T-helper 1 cell (primary cell): ENCODE measurements around the gene CTDSPL2.
"Not testable (repeated sequence)": the region's sequence is repeated elsewhere in the genome, so short reads cannot be mapped to it uniquely, and the experiment has no call there.

Experiments
- DNase-seq, 5 donors: peaks; one replicate each; pipeline ENCODE4 v3.0.0-alpha.2; 2012 to 2020

Gene CTDSPL2

GRCh38 chr15:44541282-44541958 lies 114.0 kb downstream of the CTDSPL2 start:
- DNase-seq = no peak

- DNase-seq = no peak
Measured at GRCh38 chr15:44542596-44542995, 115.2 kb downstream of the CTDSPL2 start.

GRCh38 chr15:44544745-44545144 lies 117.3 kb downstream of the CTDSPL2 start:
- not testable (repeated sequence) for DNase-seq

GRCh38 chr15:44545913-44546802 lies 118.7 kb downstream of the CTDSPL2 start:
- peak in 1 of 5 donors; percentile 85 for DNase-seq

GRCh38 chr15:44549152-44549551 lies 121.7 kb downstream of the CTDSPL2 start:
- not testable (repeated sequence) for DNase-seq

- peak in 1 of 5 donors; percentile 28 for DNase-seq
Measured at GRCh38 chr15:44550256-44550655, 122.8 kb downstream of the CTDSPL2 start.

GRCh38 chr15:44550734-44551133 lies 123.3 kb downstream of the CTDSPL2 start:
- DNase-seq = no peak

GRCh38 chr15:44554934-44555723 lies 127.7 kb downstream of the CTDSPL2 start:
- DNase-seq = no peak

GRCh38 chr15:44560926-44561325 lies 133.5 kb downstream of the CTDSPL2 start:
- not testable (repeated sequence) for DNase-seq

- DNase-seq = no peak
Measured at GRCh38 chr15:44565387-44566154, 138.1 kb downstream of the CTDSPL2 start.

GRCh38 chr15:44566155-44566540 lies 138.7 kb downstream of the CTDSPL2 start:
- no peak for DNase-seq

- DNase-seq = no peak
Measured at GRCh38 chr15:44568338-44568737, 140.9 kb downstream of the CTDSPL2 start.

GRCh38 chr15:44569316-44569715 lies 141.9 kb downstream of the CTDSPL2 start:
- DNase-seq = no peak

GRCh38 chr15:44570361-44570760 lies 142.9 kb downstream of the CTDSPL2 start:
- DNase-seq = no peak

GRCh38 chr15:44573386-44573785 lies 146.0 kb downstream of the CTDSPL2 start:
- no peak for DNase-seq

GRCh38 chr15:44574734-44575133 lies 147.3 kb downstream of the CTDSPL2 start:
- no peak for DNase-seq
